OCI-LY1 (cell line): ENCODE results near the gene GCC2.
"Not testable (repeated sequence)": the region's sequence is repeated elsewhere in the genome, so short reads cannot be mapped to it uniquely, and the experiment has no call there.

Source experiments
- H2AFZ ChIP-seq: fragments of 200-600 bp; sonication (generic), shearing (Covaris generic); 2 replicates; pipeline ENCODE4 v1.6.0; 2014; ENCODE audit warnings: antibody characterized with exemption, mild to moderate bottlenecking, low read length
- H3F3A ChIP-seq: fragments of 200-600 bp; sonication (generic), shearing (Covaris generic); 2 replicates; pipeline ENCODE4 v1.6.0; 2014; ENCODE audit warnings: mild to moderate bottlenecking, antibody characterized with exemption, low read length, moderate library complexity; ENCODE audit not compliant: insufficient read depth
- H3K27ac ChIP-seq: fragments of 200-600 bp; sonication (generic); 2 replicates; pipeline ENCODE4 v1.5.1; 2014; ENCODE audit warnings: low read length, mixed run types, mild to moderate bottlenecking, low read depth; ENCODE audit not compliant: poor library complexity, severe bottlenecking
- H3K27me3 ChIP-seq: fragments of 200-600 bp; sonication (generic); 2 replicates; pipeline ENCODE4 v1.6.0; 2014; ENCODE audit warnings: antibody characterized with exemption, mild to moderate bottlenecking, low read length, moderate library complexity; ENCODE audit not compliant: insufficient read depth
- H3K36me3 ChIP-seq: fragments of 200-600 bp; sonication (generic); 2 replicates; pipeline ENCODE4 v1.6.1; 2014; ENCODE audit warnings: mild to moderate bottlenecking, antibody characterized with exemption, low read length, moderate library complexity, mixed read lengths; ENCODE audit not compliant: insufficient read depth
- H3K4me1 ChIP-seq: fragments of 200-600 bp; sonication (generic); 2 replicates; pipeline ENCODE4 v1.5.1; 2014; ENCODE audit warnings: mild to moderate bottlenecking, low read length, moderate library complexity; ENCODE audit not compliant: insufficient read depth, severe bottlenecking
- H3K4me2 ChIP-seq: fragments of 200-600 bp; sonication (generic), shearing (Covaris generic); 2 replicates; pipeline ENCODE4 v1.6.1; 2014; ENCODE audit warnings: low read length
- H3K4me3 ChIP-seq: fragments of 200-600 bp; sonication (generic); 2 replicates; pipeline ENCODE4 v1.5.1; 2014; ENCODE audit warnings: low read length, low read depth, mild to moderate bottlenecking, mixed read lengths; ENCODE audit not compliant: poor library complexity, severe bottlenecking
- H3K79me2 ChIP-seq: fragments of 200-600 bp; shearing (Covaris generic); 2 replicates; pipeline ENCODE4 v1.6.1; 2016; ENCODE audit warnings: mixed run types, low read length, mixed read lengths; ENCODE audit not compliant: insufficient read depth
- H3K9ac ChIP-seq: fragments of 200-600 bp; sonication (generic), shearing (Covaris generic); 2 replicates; pipeline ENCODE4 v1.6.1; 2014; ENCODE audit warnings: mild to moderate bottlenecking, low read length, mixed read lengths
- H3K9me2 ChIP-seq: fragments of 200-600 bp; sonication (generic), shearing (Covaris generic); 2 replicates; pipeline ENCODE4 v1.6.1; 2014; ENCODE audit warnings: low read depth, mild to moderate bottlenecking, low read length, mixed read lengths
- H3K9me3 ChIP-seq: fragments of 200-600 bp; shearing (Covaris generic); 2 replicates; pipeline ENCODE4 v1.6.1; 2014; ENCODE audit warnings: low read length, mixed read lengths
- H4K20me1 ChIP-seq: fragments of 200-600 bp; sonication (generic), shearing (Covaris generic); 2 replicates; pipeline ENCODE4 v1.6.0; 2016; ENCODE audit warnings: mild to moderate bottlenecking, low read length; ENCODE audit not compliant: insufficient read depth
- EZH2 ChIP-seq: fragments of 200-600 bp; sonication (generic), shearing (Covaris generic); IDR thresholded peaks from 2 replicates; pipeline ENCODE4 v1.8.0; 2017; ENCODE audit warnings: borderline replicate concordance, mixed run types, mild to moderate bottlenecking, antibody characterized with exemption, low read length, moderate library complexity, mixed read lengths
- TF ChIP-seq, protein P1 (sequence below): fragments of 200-600 bp; sonication (generic), shearing (Covaris generic); IDR thresholded peaks from 2 replicates; pipeline ENCODE4 v1.5.1; 2017; ENCODE audit warnings: mild to moderate bottlenecking, antibody characterized with exemption, low read length, moderate library complexity, mixed read lengths

GCC2 gene

DNA sequence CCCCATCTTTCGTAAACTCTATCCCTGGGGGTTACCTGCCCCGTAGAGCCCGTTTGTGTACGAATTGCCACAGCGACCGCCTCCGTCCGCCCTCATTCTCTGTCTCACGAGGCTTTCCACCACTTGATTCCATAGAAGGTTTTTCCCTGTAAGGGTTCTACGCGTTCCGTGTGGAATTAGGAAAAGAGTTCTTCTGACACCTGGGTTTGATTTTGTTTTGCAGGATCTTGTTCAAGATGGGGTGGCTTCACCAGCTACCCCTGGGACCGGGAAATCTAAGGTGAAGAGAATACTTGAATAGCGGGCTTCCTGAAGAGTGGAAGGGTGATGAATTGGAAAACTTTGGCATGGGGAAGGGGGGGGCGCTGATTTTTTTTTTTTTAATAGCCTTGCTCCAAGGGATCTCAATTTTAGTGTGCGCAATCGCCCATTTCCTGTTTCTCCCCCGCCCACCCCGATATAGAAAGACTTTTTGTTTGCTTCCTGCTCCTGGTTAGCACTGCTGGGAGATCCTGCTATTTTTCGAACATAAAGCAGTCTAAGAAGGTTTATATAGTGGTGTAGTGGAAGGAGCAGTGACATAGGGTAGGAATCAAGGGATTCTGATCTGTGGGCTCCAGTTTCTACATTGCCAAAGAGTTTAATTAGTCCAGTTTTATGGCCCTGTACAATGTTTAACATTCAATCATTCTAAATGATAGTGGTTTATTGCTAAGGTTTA lies 564 bp downstream of the GCC2 start:
- Histone ChIP-seq H3K27me3 (no peaks in the 10 kb centered on the region), H4K20me1 (no peaks in the 10 kb centered on the region), H3K9ac (peak overlapping the region; percentile 78), H3F3A (no peaks in the 10 kb centered on the region), H3K4me3 (peak overlapping the region; percentile 81), H3K9me2 (no peaks in the 10 kb centered on the region), H3K4me2 (peak overlapping the region; percentile 83), H2AFZ (no peak overlapping the region), H3K4me1 (peaks cover 23% of the 10 kb centered on the region), H3K36me3 (peaks cover 35% of the 10 kb centered on the region), H3K27ac (peak overlapping the region; percentile 12), H3K9me3 (no peaks in the 10 kb centered on the region), H3K79me2 (0 out of 2 replicates have a peak, but pooled peaks cover 3% of the 10 kb centered on the region)
- no peak for TF ChIP-seq EZH2
- TF ChIP-seq, protein P1, sequence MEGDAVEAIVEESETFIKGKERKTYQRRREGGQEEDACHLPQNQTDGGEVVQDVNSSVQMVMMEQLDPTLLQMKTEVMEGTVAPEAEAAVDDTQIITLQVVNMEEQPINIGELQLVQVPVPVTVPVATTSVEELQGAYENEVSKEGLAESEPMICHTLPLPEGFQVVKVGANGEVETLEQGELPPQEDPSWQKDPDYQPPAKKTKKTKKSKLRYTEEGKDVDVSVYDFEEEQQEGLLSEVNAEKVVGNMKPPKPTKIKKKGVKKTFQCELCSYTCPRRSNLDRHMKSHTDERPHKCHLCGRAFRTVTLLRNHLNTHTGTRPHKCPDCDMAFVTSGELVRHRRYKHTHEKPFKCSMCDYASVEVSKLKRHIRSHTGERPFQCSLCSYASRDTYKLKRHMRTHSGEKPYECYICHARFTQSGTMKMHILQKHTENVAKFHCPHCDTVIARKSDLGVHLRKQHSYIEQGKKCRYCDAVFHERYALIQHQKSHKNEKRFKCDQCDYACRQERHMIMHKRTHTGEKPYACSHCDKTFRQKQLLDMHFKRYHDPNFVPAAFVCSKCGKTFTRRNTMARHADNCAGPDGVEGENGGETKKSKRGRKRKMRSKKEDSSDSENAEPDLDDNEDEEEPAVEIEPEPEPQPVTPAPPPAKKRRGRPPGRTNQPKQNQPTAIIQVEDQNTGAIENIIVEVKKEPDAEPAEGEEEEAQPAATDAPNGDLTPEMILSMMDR, result no peak

DNA sequence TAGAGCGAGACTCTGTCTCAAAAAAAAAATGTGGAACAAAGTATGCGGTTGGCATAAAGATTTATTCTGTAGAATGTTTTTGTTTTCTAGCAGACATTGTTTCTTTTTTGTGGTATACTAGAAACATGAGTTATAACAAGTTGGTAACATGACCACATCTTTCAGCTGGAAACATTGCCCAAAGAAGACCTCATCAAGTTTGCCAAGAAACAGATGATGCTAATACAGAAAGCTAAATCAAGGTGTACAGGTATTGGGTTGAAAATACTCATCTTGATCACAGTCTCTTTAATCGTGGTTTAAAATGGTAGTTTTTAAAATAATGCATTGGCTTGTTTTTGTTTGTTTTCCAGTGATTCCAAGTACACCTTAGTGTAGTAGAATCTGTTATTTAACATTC lies 1.9 kb downstream of the GCC2 start:
- Histone ChIP-seq H4K20me1 (no peaks in the 10 kb centered on the region), H3K9me2 (no peaks in the 10 kb centered on the region), H3F3A (no peaks in the 10 kb centered on the region), H3K27me3 (no peaks in the 10 kb centered on the region), H3K36me3 (peaks cover 48% of the 10 kb centered on the region), H3K9ac (no peak overlapping the region), H3K4me2 (no peak overlapping the region), H3K27ac (no peak overlapping the region), H3K4me3 (no peak overlapping the region), H3K4me1 (peaks cover 23% of the 10 kb centered on the region), H3K79me2 (0 out of 2 replicates have a peak, but pooled peaks cover 3% of the 10 kb centered on the region), H2AFZ (no peak overlapping the region), H3K9me3 (no peaks in the 10 kb centered on the region)
- no peak for TF ChIP-seq EZH2
- TF ChIP-seq, protein P1, result no peak

DNA sequence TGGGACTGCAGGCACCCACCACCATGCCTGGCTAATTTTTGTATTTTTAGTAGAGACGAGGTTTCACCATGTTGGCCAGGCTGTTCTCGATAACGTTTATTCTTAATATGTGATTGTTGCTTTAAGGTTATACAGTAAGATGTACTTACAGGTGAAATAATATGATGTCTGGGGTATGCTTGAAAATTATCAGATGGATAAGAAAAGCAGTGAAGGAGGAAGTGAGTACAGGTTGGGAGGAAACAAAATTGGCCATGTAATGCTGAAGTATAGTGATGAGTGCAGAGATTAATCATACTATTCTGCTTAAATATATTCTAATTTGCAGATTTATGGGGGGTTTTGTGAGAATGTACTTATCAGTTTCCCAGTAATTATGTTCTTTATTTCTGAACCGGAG lies 3.0 kb downstream of the GCC2 start:
- H3K9me2 ChIP-seq, result no peaks in the 10 kb centered on the region
- peaks cover 23% of the 10 kb centered on the region for H3K4me1 ChIP-seq
- H4K20me1 ChIP-seq, result no peaks in the 10 kb centered on the region
- H3K27ac ChIP-seq, result no peak overlapping the region
- H3K79me2 ChIP-seq, result 0 out of 2 replicates have a peak, but pooled peaks cover 3% of the 10 kb centered on the region
- peaks cover 58% of the 10 kb centered on the region for H3K36me3 ChIP-seq
- H3K4me2 ChIP-seq, result no peak overlapping the region
- TF ChIP-seq, protein P1, result no peak
- TF ChIP-seq EZH2, result no peak
- no peak overlapping the region for H3K9ac ChIP-seq
- H3K4me3 ChIP-seq, result no peak overlapping the region
- no peaks in the 10 kb centered on the region for H3F3A ChIP-seq
- no peaks in the 10 kb centered on the region for H3K9me3 ChIP-seq
- H2AFZ ChIP-seq, result no peak overlapping the region
- no peaks in the 10 kb centered on the region for H3K27me3 ChIP-seq

DNA sequence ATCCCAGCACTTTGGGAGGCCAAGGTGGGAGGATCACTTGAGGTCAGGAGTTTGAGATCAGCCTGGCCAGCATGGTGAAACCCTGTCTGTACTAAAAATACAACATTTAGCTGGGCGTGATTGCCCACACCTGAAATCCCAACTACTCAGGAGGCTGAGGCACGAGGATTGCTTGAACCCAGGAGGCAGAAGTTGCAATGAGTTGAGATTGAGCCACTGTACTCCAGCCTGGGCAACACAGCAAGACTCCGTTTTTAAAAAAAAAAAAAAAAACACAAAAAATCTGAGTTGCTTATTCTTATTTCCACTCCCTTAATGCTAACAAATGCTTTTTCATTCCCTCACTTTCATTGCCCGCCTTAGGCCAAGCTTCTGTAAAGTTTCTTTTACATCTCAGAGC lies 4.5 kb downstream of the GCC2 start:
- H3K79me2 ChIP-seq, result not testable (repeated sequence)
- peaks cover 73% of the 10 kb centered on the region for H3K36me3 ChIP-seq

More for the DNA sequence above, 4.5 kb downstream of the GCC2 start:
- not testable (repeated sequence) for H3K4me2 ChIP-seq, H4K20me1 ChIP-seq, H3K4me3 ChIP-seq, H3K27ac ChIP-seq, H3F3A ChIP-seq, H3K9ac ChIP-seq, H3K9me3 ChIP-seq, H3K27me3 ChIP-seq, H3K9me2 ChIP-seq, H2AFZ ChIP-seq
- peaks cover 13% of the 10 kb centered on the region for H3K4me1 ChIP-seq
